ENCODE measurements around the gene HIBCH. TPM values are rescaled to one million over a fixed set of nuclear protein-coding genes. Genes with fewer than 3 reads are reported as not detected.

Gene HIBCH
- total RNA-seq, 1 experiment from 2014 or later: 24.7 TPM

GRCh38 chr2:190202018-190202417 is 117.6 kb downstream of the HIBCH start:
- Histone ChIP-seq H2AFZ (ENCODE audit: low read depth, low read length, poor library complexity, severe bottlenecking) (no peak overlapping the region), H3K27ac (ENCODE audit: low read depth, low read length) (no peak overlapping the region), H3K79me2 (ENCODE audit: insufficient read depth, low read length) (no peaks in the 10 kb centered on the region), H3K9me3 (ENCODE audit: control insufficient read depth in 1 of 2, insufficient read depth in 1 of 2, low read depth in 1 of 2, low read length in 2 of 2) (no peaks in the 10 kb centered on the region), H3K4me3 (replicated peaks in 1 of 2; ENCODE audit: low read depth in 1 of 2, low read length in 2 of 2) (no peak overlapping the region), H3K36me3 (ENCODE audit: control insufficient read depth in 1 of 2, insufficient read depth in 2 of 2, low read length in 2 of 2) (no peaks in the 10 kb centered on the region; a peak in 1 of 4 replicates), H3K9ac (ENCODE audit: low read length) (no peak overlapping the region), H3K4me1 (ENCODE audit: control insufficient read depth in 1 of 2, insufficient read depth in 2 of 2, low read length in 2 of 2) (no peaks in the 10 kb centered on the region), H3K4me2 (ENCODE audit: low read length) (no peak overlapping the region), H3K9me2 (ENCODE audit: insufficient read depth) (no peaks in the 10 kb centered on the region), H3K27me3 (ENCODE audit: insufficient read depth, low read length) (no peaks in the 10 kb centered on the region), H4K20me1 (ENCODE audit: insufficient read depth) (no peaks in the 10 kb centered on the region)
- ATAC-seq: no peak
- BruUV-seq (replicated peaks): no TSS peak
- TF ChIP-seq EZH2phosphoT487 (IDR thresholded peaks at IDR 0.05; ENCODE audit: borderline replicate concordance) (no peak), REST (IDR thresholded peaks at IDR 0.05; ENCODE audit: low read depth) (no peak), SRF (IDR thresholded peaks at IDR 0.05; ENCODE audit: low read depth) (no peak), EGR1 (IDR thresholded peaks at IDR 0.05; ENCODE audit: low read depth) (no peak), EZH2 (IDR thresholded peaks at IDR 0.05) (no peak), JUND (IDR thresholded peaks at IDR 0.05) (no peak), ZNF274 (IDR thresholded peaks at IDR 0.05; ENCODE audit: low read depth, low read length) (no peak), FOSL1 (IDR thresholded peaks at IDR 0.05; ENCODE audit: low read depth) (no peak), SIN3A (IDR thresholded peaks at IDR 0.05; ENCODE audit: low read depth) (no peak), SP1 (IDR thresholded peaks at IDR 0.05; ENCODE audit: low read depth) (no peak)
- RAD21 ChIA-PET (ENCODE audit: low non-redundant PET in 1 of 2, low total read pairs in 2 of 2, uncharacterized antibody in 2 of 2, unreplicated experiment in 2 of 2): no interaction called here
- intact Hi-C loops (cut with micrococcal nuclease): no loop called here
- no peak for DNase-seq (ENCODE audit: low read depth, low spot score)
- POLR2A ChIA-PET: no interaction called here
- CTCF ChIA-PET: no interaction called here

Measured in HCT116 (cell line).